Measurements from ENCODE around the gene MRPL1. TPM values are rescaled to one million over a fixed set of nuclear protein-coding genes. Genes with fewer than 3 reads are reported as not detected.

Gene MRPL1
- total and polyA plus RNA-seq, 2 of the 13 experiments (the other 11 are each of a cell fraction or from before 2014, with no cell fraction given) = 23.3 to 61.5 TPM

DNA sequence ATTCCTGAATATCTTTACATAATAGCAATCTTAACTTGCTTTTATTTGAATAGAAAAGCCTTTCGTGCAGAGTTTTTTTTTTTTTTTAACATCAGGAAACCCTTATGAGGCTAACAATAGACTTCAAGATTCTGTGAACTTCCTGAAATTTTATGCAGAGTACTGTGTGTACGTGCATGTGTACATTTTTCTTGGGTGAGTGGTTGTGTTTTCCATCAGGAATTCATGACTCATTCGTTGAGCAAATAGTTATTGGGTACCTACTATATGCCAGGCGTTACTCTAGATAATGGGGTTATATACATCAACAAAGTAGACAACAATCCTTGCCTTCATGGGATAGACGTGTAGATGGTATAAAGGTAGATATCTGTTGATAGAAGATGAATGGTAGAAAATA is 59.1 kb downstream of the MRPL1 start (continued):
- TF ChIP-seq, protein P1, sequence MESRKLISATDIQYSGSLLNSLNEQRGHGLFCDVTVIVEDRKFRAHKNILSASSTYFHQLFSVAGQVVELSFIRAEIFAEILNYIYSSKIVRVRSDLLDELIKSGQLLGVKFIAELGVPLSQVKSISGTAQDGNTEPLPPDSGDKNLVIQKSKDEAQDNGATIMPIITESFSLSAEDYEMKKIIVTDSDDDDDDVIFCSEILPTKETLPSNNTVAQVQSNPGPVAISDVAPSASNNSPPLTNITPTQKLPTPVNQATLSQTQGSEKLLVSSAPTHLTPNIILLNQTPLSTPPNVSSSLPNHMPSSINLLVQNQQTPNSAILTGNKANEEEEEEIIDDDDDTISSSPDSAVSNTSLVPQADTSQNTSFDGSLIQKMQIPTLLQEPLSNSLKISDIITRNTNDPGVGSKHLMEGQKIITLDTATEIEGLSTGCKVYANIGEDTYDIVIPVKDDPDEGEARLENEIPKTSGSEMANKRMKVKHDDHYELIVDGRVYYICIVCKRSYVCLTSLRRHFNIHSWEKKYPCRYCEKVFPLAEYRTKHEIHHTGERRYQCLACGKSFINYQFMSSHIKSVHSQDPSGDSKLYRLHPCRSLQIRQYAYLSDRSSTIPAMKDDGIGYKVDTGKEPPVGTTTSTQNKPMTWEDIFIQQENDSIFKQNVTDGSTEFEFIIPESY (CRISPR knock-in tag; IDR thresholded peaks at IDR 0.05) = no peak
- TF ChIP-seq ZBTB34 (CRISPR knock-in tag; IDR thresholded peaks at IDR 0.05) (no peak), ZNF44 (CRISPR knock-in tag; IDR thresholded peaks at IDR 0.05) (no peak), ZNF558 (CRISPR knock-in tag; IDR thresholded peaks at IDR 0.05; ENCODE audit: borderline replicate concordance) (no peak), TAF15 (IDR thresholded peaks at IDR 0.05; ENCODE audit: low read depth, low read length, poor library complexity, severe bottlenecking) (no peak), RARA (CRISPR knock-in tag; IDR thresholded peaks at IDR 0.05) (peak; percentile 58), ZNF205 (CRISPR knock-in tag; IDR thresholded peaks at IDR 0.05) (no peak), ZNF18 (CRISPR knock-in tag; IDR thresholded peaks at IDR 0.05; ENCODE audit: insufficient replicate concordance) (no peak), ZNF639 (CRISPR knock-in tag; conservative IDR thresholded peaks at IDR 0.05) (no peak), HIVEP1 (CRISPR knock-in tag; IDR thresholded peaks at IDR 0.05) (no peak), ZNF12 (CRISPR knock-in tag; IDR thresholded peaks at IDR 0.05) (no peak), ZNF431 (CRISPR knock-in tag; IDR thresholded peaks at IDR 0.05; ENCODE audit: borderline replicate concordance, low read depth) (no peak), PPARG (CRISPR knock-in tag; conservative IDR thresholded peaks at IDR 0.05) (0 out of 2 replicates have a peak, but pooled peaks have one; percentile 34), GATAD2A (CRISPR knock-in tag; IDR thresholded peaks at IDR 0.05) (peak; percentile 80), CHD4 (IDR thresholded peaks at IDR 0.05; ENCODE audit: borderline replicate concordance, low read length) (no peak), SUZ12 (IDR thresholded peaks at IDR 0.05; ENCODE audit: low read depth, low read length) (no peak), NBN (conservative IDR thresholded peaks at IDR 0.05) (no peak), SNAI1 (CRISPR knock-in tag; IDR thresholded peaks at IDR 0.05; ENCODE audit: borderline replicate concordance) (no peak), PBX3 (CRISPR knock-in tag; IDR thresholded peaks at IDR 0.05; ENCODE audit: borderline replicate concordance) (no peak), BCL6 (CRISPR knock-in tag; IDR thresholded peaks at IDR 0.05) (0 out of 2 replicates have a peak, but pooled peaks have one; percentile 17), ATM (IDR thresholded peaks at IDR 0.05; ENCODE audit: borderline replicate concordance) (no peak), MEF2D (CRISPR knock-in tag; IDR thresholded peaks at IDR 0.05) (no peak), LCORL (IDR thresholded peaks at IDR 0.05) (no peak), LCORL (CRISPR knock-in tag; IDR thresholded peaks at IDR 0.05) (no peak), CBX1 (IDR thresholded peaks at IDR 0.05; ENCODE audit: low read depth) (no peak), PAF1 (CRISPR knock-in tag; IDR thresholded peaks at IDR 0.05) (no peak), FOSL1 (CRISPR knock-in tag; IDR thresholded peaks at IDR 0.05; ENCODE audit: borderline replicate concordance) (peak; percentile 95)
